Stimulated activated CD8-positive, alpha-beta memory T cell treated with anti-CD3 and anti-CD28 coated beads, Interleukin-4, amount 100 ng/mL, for 24 hours (primary cell): ENCODE results near the gene TBCE.
"Not testable (repeated sequence)": the region's sequence is repeated elsewhere in the genome, so short reads cannot be mapped to it uniquely, and the experiment has no call there.

Source experiments
- DNase-seq: peaks from one replicate; pipeline ENCODE4 v3.0.0-alpha.2; 2020; ENCODE audit warnings: low read depth

TBCE gene

DNA sequence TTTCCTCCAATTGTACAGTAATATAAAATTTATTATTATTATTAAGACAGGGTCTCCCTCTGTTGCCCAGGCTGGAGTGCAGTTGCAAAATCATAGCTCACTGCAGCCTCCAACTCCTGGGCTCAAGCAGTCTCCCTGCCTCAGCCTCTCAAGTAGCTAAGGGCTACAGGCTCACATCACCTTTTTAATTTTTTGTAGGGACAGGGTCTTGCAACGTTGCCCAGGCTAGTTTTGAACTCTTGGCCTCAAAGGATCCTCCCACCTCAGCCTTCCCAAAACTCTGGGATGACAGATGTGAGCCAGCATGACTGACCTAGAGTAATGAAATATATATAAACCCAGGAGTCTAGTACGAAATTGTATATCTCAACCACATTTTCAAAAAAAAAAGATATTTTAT, 87.9 kb downstream of the TBCE start:
- no peak for DNase-seq

DNA sequence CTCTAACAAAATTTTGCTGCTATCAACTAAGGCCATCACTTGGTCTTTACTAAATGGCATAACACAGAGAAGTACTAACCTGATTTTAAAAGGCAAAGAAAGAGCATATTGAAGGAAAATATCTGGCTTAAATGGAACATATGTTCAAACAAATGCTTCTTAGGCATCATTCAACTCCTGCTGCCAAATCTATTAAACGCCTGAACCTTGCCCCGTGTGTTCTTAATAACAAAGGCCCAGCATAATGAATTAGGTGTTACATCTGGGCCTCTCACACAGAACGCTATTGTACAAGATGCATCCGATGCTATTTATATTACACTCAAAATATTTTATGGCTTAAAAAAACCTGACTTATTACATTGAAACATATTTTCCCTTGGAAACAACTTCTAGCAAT, 88.6 kb downstream of the TBCE start:
- DNase-seq = no peak

DNA sequence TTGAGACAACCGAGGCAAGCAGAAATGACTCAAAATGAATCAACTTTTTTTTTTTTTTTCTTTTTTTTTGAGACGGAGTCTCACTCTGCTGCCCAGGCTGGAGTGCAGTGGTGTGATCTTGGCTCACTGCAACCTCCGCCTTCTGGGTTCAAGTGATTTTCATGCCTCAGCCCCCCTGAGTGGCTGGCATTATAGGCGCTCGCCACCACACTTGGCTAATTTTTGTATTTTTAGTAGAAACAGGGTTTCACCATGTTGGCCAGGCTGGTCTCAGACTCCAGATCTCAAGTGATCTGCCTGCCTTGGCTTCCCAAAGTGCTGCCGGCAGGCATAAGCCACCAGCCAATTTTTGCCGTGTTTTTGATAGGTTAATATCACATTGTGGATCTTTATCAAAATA, 90.6 kb downstream of the TBCE start:
- not testable (repeated sequence) for DNase-seq

DNA sequence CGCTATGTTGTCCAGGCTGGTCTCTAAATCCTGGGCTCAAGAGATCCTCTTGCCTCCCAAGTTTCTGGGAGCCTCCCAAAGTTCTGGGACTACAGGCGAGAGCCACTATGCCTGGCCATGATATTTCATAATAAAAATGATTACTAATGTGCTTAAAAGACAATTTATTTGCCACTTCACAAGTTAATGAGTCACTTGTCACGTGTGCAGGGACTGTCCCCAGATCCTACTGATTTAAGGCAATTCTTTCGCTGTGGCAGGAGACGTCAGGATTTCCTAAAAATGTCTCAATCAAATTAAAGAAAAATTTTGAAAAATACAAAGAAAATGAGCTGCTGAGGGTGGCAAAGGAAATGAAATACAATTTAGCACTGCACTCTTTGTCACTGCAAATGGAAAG, 93.5 kb downstream of the TBCE start:
- no peak for DNase-seq

DNA sequence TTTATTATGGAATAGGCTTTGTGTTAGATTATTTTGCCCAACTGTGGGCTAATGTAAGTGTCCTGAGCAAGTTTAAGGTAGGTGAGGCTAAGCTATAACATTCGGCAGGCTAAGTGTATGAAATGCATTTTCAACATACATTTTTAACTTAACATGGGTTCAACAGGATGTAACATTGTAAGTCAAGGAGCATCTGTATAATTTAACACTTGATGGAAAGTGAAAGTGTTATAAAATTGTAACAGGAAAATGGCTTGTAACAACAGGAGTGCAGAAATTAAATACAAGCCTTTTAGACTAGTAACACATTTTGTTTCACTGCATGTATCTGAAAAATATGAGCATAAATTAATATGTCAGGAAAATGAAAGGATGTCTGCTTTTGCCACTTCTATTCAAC, 94.7 kb downstream of the TBCE start:
- no peak for DNase-seq

DNA sequence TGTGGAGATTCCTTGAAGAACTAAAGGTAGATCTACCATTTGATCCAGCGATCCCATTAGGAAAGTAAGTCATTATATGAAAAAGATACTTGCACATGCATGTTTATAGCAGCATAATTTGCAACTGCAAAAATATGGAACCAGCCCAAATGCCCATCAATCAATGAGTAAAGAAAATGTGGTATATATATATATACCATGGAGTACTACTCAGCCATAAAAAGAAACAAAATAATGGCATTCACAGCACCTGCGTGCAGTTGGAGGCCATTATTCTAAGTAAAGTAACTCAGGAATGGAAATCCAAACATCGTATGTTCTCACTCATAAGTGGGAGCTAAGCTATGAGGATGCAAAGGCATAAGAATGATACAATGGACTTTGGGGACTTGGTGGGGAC, 95.6 kb downstream of the TBCE start:
- not testable (repeated sequence) for DNase-seq

DNA sequence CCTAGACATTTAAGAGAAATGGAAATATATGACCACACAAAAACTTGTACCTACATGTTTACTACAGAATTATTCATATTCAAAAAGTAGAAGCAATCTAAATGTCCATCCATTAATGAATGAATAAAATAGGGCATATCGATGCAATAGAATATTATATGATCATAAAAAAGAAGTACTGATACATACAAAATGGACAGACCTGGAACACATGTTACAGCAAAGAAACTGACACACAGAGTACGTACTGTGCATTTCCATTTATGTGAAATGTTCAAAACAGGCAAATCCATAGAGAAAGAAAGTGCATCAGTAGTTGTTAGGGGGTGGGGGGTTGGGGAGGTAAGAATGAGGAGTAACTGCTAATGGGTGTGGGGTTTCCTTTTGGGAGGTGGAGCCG, 97.8 kb downstream of the TBCE start:
- DNase-seq = no peak

DNA sequence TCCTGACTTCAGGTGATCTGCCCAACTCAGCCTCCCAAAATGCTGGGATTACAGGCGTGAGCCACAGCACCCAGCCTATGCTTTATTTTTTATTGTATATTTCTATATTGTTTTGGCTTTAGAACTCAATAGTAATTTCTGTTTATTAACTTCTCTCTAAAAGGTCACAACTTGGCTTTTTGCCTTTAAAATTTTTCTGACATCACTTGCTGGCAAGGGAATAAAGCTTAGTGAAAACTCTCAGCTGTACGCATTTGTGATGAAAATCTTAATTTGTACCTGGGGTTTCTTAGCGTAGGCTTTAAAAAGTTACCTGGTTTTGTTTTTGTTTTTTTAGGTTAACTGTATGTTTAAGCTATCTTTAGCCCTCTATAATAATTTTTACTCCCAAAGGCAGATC, 100.8 kb downstream of the TBCE start:
- DNase-seq = no peak

DNA sequence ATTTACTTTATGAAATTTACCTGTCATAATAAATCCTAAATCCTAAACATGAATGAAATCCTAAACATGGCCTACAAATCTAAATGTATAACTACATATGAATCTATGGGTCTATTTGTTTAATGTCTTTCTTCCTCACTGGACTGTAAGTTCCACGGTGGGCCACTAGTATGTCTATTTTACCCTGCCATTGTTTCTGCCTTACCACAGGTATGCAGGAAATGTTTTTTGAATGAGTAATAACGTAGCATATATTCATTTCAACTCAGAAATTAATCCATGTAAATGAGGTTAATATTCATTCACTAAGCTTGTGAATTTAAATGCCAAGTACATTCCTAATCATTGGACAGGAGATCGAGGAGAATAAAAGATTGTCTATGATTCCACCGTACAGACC, 101.7 kb downstream of the TBCE start:
- no peak for DNase-seq

DNA sequence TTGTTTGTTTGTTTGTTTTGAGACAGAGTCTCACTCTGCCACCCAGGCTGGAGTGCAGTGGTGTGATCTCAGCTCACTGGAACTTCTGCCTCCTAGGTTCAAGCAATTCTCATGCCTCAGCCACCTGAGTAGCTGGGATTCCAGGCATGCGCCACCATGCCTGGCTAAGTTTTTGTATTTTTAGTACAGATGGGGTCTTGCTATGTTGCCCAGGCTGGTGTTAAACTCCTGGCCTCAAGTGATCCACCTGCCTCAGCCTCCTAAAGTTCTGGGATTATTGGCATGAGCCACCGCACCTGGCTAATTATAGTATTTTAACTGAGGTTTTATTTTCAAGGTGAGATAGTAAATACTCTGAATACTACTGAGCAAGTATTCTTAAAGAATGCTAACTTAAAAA, 102.7 kb downstream of the TBCE start:
- not testable (repeated sequence) for DNase-seq

DNA sequence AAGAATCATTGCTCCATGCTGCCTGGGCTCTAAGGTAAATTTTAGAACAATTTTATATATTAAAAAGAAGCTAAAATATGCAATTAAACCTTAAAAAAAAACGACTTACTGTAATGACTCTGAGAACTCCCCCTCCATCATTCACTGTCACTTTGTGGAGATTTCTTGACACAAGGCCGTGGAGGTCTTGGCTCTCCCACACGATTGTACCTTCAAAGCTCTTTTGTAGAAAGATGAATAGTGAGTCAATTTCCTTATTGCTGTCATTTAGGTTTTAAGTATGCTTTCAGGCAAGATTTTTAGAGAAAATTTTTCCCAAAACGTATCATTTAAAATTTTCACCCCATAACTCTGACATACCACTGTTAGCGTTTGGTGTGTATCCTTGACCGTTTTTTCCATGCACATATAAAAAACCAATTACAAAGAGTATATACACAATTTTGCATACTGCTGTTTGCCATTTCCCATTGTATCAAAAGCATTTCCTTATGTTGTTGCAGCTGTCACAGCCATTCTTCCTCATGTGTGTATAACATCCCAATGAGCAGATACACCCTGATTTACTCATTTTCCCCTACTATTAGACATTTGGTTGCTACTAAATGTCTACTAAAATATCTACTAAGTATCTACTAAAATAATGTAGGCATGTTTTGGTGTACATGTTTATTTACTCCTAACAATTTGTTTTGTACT, 103.7 kb downstream of the TBCE start:
- no peak for DNase-seq

DNA sequence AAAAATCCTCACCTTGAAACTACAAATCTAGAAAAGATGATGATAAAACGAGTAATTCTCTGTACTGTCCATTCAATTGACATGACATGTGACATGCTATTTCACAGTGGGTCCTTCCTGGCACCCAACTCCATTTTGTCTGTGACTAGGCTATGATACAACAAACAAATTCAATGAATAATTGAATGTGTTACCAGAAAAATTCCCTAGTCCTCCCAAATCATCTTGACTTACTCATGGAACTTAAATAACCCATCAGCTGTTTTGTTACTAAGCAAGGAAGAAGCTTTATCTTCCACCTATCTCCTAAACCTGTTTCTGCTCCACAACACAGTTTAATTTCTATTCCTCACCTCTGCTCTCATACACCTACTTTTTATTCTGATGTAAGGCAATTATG, 106.6 kb downstream of the TBCE start:
- no peak for DNase-seq

DNA sequence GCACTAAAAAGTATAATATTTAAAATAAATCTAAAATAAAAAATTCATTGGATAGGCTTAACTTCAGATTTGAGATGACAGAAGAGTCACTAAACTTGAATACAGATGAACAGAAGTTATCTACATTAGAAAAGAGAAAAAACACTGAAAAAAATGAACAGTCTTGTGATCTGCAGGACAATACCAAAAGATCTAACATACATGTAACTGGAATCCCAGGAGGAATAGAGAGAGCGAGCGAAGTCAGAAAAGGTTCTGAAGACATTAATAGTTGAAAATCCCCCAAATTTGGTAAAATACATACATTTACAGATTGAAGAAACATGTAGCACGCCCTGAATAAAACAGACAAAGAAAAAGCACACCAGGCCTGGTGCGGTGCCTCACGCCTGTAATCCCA, 115.9 kb downstream of the TBCE start:
- no peak for DNase-seq

DNA sequence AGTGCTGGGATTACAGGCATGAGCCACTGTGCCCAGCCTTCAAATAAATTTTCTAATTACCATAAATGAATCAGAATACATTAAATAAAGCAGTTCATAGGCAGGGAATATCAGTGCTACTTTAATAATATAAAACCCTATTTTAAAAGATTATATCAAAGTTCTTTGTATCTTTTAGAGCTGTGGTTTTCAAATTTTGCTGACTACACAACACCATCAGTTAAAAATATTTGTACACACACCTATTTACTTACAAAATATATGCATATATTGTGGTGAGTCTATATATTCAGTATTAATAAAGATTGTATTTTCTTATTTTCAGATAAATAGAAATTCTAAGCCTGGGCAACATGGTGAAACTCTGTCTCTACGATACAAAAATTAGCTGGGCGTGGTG, 118.3 kb downstream of the TBCE start:
- DNase-seq = no peak

DNA sequence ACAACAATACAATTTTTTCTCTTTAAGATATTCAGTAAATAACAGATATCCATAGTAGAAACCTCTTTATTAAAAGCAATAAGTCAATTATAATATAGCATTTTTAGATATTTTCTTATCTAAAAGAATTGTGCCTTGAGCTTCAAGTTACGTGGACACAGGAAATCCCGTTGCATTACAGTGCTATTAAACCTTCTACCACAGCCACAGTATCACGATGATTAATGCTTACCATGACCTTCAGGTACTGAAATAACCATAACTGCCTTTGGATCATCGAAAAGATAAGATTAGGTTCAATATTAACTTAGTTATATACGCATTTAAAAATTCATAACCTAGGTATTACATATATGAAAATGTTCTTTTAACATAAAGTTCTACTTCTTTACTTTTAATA, 119.1 kb downstream of the TBCE start:
- DNase-seq = no peak

DNA sequence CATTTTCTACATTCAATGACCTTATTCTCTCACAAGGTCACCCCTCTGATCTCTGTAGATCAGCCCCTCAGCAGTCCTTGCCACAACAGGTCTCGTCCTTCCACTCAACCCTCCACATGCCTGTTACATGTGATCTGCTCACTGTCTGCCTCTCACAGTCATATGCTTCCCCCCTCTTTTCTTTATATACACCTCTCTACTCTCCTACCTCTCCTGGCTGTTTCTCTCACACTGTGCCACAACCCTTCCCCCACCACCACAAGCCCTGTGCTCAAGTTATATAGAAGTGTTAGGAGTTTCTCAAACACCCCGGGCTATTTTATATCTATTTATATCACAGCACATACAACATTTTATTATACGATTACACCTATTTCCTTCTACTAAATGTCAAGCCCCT, 124.4 kb downstream of the TBCE start:
- no peak for DNase-seq

DNA sequence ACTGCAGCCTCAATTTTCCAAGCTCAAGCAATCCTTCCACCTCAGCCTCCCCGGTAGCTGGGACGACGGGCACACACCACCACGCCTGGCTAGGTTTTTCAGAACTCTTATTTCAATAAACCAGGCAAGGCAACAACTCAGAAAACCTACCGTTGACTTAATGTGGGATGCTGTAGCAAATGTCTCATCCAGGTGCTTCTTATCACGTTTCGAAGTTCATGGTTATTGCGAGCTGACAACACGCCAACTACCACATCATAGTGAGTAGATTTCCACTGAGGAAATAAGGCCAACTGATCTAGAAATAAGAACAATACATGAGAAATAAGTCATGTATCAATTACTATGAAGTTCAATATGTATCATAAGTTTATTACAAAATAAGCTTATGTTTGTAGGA, 127.3 kb downstream of the TBCE start:
- DNase-seq = no peak

DNA sequence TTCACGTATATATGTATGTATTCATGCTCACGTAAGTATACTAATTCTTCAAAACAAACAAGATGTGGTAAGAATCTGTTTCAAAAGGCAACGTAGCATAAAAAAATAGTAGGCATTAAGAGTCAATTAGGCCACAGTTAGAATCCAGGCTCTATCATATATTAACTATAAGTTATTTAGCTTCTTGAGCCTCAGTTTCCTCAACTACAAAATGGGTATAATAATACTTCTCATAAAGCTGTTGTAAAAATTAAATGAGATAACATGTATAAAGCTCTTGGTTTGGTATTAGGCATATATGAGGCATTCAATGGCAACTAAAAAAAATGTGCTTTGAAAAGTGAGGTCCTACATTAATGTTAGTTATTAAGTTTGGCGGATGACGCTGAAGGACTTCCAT, 127.8 kb downstream of the TBCE start:
- DNase-seq = no peak

DNA sequence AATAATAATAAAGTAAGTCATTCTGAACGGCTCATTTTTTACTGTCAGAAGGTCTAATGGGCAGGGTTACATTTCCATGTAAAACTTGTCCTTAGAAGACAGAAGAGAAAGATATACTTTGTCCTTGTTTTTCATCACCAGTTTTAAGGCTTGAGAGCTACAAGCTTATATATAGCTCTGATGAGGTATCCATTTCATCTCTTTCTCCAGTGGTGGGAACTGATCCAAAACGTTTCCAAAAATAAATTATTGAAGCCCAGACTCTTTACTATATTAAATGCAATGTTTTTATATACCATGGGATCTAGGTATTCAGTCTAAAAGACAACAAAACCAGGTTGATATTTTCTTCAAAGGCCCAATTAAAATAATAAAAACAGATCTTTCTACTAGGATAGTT, 128.3 kb downstream of the TBCE start:
- no peak for DNase-seq

DNA sequence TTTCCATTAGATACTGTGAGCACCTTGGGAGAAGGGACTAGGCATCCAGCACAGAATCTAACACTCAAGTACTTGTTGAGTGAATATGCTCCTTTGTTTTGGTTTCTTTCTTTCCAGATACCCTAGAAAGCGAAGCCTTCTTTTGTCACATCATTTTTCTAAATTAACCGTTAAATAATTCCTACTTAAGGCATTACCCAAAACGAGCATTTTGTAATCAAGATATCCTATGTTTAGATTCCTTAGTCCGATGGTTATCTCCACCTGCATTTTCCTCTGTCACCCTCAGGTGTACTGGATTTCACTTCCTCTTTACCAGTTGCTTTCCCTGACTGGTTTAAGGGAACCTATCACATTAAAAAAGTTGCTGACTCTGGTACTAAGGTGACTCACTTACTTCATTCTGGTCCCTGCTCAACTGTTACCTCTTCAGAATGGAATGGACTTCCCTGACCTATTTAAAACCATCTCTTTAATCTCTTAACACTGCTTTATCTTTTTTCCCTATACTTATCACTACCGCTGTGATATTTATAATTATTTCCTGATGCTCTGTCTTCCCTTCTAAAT, 133.8 kb downstream of the TBCE start:
- DNase-seq = no peak
